GM13976 (cell line): ENCODE data around the gene CTSL.

Experiments used
- DNase-seq: peaks from one replicate; pipeline ENCODE4 v3.0.0; 2012; ENCODE audit warnings: low spot score
- in situ Hi-C: fragments of 300-500 bp; cut with MboI; formaldehyde crosslinking; loops from one replicate; pipeline ENCODE4 v1.12.0; 2022; ENCODE audit warnings: low sequenced_read_pairs, mixed read lengths, inconsistent platforms; ENCODE audit not compliant: unreplicated experiment
- TF ChIP-seq, protein P1 (sequence below): IDR thresholded peaks from 2 replicates; pipeline ENCODE4 v1.5.1; 2012; ENCODE audit warnings: borderline replicate concordance, mild to moderate bottlenecking; ENCODE audit not compliant: insufficient read depth; ENCODE audit errors: extremely low read depth, missing control alignments, control extremely low read depth

CTSL gene

DNA sequence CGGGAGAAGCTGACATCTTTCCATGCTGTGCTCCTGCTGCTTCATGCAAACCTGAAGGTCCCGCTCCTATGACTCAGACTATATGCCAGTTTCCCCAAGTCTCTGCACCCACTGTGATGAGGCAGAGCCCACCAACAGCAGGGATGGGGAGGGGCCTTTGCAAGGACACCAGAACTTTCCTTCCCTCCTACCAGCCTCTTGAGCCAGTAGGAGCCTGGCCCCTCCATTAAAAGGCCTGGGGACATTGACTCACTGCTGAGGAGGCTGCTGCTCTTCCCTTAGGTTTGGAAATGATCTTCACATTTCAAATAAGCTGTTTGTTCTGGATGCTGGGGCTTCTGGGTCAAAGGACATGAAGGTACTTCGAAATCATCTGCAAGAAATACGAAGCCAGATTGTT is 26.1 kb upstream of the CTSL start:
- TF ChIP-seq, protein P1, sequence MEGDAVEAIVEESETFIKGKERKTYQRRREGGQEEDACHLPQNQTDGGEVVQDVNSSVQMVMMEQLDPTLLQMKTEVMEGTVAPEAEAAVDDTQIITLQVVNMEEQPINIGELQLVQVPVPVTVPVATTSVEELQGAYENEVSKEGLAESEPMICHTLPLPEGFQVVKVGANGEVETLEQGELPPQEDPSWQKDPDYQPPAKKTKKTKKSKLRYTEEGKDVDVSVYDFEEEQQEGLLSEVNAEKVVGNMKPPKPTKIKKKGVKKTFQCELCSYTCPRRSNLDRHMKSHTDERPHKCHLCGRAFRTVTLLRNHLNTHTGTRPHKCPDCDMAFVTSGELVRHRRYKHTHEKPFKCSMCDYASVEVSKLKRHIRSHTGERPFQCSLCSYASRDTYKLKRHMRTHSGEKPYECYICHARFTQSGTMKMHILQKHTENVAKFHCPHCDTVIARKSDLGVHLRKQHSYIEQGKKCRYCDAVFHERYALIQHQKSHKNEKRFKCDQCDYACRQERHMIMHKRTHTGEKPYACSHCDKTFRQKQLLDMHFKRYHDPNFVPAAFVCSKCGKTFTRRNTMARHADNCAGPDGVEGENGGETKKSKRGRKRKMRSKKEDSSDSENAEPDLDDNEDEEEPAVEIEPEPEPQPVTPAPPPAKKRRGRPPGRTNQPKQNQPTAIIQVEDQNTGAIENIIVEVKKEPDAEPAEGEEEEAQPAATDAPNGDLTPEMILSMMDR, result no peak
- in situ Hi-C loops, result no loop called here

DNA sequence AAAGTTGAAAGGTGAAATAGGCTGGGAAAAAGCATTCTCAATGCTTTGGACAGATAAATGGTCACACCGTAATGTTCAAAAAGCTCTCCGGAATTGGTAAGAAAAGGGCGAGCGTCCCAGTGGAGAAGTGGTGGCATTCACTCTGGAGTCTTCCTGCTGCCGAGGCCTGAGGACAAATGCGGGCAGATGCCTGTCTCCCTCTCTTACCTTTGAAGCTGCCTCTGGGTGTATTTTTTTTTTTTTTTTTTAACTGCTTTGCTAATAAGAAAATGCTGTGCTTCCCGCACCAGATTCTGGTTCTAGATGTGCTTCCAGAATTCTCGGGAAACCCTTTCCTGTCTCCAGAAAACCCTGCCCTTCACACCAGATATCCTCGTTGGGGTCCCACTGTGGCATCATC is 24.4 kb upstream of the CTSL start:
- TF ChIP-seq, protein P1, result no peak
- no peak for DNase-seq
- in situ Hi-C loops, result no loop called here

More for the DNA sequence above, 26.1 kb upstream of the CTSL start:
- DNase-seq, result no peak

DNA sequence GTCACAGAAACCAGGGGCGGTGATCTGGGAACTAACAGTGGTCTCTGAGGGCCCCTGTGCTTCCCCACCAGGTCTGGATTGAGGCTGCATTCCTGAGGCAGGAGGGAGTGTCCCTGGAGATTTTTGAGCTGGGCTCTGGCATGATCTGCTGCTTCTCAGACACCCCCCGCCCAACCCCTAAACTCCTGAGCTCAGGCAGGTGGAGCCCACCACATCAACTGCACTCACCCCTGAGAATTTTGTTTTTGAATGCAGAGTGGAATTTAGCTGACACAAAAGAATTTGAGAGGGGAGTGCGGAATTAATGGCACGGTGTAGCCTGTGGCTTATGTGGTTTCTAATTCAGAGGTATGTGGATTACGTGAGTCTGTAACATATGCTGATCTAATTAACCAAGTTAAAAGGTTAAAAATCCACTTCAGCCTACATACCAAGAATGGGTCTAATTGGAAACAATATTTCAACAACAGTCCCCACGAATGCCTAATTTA is 23.9 kb upstream of the CTSL start:
- in situ Hi-C loops, result no loop called here
- DNase-seq, result no peak
- TF ChIP-seq, protein P1, result no peak

DNA sequence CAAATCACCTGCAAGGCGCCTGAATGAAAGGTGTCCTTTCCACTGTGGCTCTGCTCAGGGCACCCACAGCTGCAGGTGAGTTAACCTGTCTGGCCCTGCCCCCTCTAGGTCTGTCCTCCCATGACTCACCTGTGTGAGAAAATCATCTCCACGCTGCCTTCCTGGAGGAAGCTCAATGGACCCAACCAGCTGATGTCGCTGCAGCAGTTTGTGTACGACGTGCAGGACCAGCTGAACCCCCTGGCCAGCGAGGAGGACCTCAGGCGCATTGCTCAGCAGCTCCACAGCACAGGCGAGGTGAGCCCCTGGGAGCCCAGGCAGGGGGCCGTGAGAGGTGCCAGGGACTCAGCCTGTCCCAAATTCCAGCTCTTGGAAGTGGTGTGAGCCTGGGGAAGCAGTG is 23.0 kb upstream of the CTSL start:
- in situ Hi-C loops, result no loop called here
- no peak for DNase-seq
- TF ChIP-seq, protein P1, result no peak

DNA sequence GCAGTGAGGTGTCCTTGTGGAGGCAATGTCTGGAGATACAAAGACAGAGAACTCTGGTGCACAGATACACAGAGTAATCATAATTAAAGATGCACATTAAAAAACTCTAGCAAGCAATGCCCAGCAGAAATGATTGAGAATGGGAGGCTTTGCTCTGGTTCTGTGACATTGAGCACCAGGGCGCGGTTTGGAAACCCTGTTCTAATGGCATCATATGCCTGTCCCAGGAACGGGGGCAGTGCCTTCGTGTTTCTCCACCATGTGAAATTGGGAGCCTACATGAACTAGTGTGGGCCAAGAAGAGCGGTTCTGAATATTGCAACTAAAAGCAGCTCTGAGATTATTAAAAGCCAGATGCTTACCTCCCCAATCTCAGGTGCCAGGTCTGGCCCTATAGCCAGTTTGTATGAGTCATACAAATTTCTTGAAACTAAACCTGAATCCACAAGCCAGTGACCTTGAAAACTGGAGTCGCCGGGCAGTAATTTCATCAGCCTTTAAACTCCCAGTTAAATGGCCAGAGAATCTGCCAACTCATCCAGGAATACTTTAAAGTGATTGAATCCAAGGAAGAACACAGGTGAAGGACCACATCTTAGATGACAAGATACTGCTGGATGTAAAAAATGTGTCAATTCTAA is 22.2 kb upstream of the CTSL start:
- TF ChIP-seq, protein P1, result no peak
- DNase-seq, result no peak
- in situ Hi-C loops, result no loop called here

DNA sequence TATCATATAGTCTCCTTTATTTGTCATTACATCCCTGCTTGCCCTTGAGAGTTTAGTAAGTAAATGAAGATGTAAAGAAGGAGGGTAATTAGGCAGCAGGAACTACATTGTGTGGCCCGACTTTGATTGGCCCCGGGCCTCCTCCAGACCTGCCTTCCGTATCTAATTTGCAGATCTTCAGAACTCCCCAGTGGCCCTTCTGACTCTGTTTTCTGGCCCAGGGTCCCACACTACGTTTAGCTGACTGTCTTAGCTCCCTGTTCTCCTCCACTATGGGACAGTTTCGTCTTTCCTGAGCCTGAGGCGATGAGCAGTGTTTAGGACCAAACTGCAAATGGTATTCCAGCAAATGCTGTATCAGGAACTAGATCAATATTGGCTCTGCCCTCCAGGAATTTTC is 21.6 kb upstream of the CTSL start:
- in situ Hi-C loops, result no loop called here
- TF ChIP-seq, protein P1, result no peak
- no peak for DNase-seq
